Measurements from ENCODE around the gene TMEM178B.

DNA sequence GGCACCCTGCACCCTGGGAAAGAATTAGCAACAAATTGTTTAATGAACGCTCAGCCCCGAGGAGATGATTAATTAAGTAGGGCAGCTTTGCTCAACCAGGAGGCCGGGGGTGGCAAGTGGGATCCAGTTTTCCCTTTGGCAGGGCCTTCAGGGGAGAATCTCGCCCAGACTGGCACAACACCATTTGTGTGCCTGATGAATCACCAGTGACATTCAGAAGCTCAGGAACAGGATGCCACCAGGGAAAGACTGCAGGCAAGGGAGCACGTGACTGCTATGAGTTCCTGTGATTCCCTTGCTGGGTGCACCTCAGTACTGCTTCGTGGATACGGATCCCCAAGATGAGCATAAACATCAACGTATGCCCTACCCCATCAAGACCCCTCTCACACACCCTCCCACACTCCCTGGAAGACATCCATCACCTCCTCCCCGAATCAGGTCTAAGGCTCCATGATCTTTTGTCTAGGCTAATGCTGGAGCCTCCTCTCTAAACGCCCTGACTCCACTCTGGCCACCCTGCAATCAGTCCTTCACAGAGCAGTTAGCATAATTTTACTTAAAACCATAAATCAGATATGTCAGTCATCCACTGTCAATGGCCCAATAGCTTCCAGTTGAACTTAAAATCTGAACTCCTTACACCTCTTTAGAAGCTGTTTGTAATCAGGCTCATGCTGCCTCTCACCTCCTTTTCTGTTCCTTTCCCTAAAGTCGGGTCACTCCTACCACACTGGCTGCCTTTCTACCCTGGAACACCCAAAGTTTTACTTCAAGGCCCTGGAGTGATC, 368.2 kb downstream of the TMEM178B start:
- TF ChIP-seq POLR2A (IDR thresholded peaks at IDR 0.05; ENCODE audit: low read length) (no peak), GATA1 (IDR thresholded peaks at IDR 0.05; ENCODE audit: low read depth, low read length) (no peak)
